ENCODE measurements around the gene COA8. TPM values are rescaled to one million over a fixed set of nuclear protein-coding genes. Genes with fewer than 3 reads are reported as not detected.
A peak's percentile ranks its signal among the peaks of the same experiment; 100 is the strongest.

Gene COA8
- total and polyA plus RNA-seq, 2 of the 13 experiments (the other 11 are each of a cell fraction or from before 2014, with no cell fraction given) = 10.9 to 25.1 TPM

DNA sequence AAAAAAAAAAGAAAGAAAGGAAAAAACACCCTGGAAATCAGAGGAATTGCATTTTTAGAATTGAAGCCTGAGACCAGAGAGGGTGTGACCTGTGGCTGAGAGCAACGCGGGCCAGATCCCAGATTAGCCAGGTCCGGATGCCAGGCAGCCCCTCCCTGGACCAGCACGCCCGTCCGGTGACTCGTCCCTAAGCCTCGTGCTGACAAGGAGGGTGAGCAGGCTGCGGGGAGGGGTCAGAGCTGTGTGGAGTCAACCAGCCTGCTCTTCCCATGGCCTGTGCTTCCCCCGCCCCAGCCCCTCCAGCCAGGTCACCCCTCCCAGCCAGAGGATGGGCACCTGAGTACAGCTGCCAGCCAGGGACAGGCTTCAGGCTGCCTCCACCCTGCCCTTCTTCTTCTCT is 62.1 kb downstream of the COA8 start (continued):
- TF ChIP-seq, protein P1, sequence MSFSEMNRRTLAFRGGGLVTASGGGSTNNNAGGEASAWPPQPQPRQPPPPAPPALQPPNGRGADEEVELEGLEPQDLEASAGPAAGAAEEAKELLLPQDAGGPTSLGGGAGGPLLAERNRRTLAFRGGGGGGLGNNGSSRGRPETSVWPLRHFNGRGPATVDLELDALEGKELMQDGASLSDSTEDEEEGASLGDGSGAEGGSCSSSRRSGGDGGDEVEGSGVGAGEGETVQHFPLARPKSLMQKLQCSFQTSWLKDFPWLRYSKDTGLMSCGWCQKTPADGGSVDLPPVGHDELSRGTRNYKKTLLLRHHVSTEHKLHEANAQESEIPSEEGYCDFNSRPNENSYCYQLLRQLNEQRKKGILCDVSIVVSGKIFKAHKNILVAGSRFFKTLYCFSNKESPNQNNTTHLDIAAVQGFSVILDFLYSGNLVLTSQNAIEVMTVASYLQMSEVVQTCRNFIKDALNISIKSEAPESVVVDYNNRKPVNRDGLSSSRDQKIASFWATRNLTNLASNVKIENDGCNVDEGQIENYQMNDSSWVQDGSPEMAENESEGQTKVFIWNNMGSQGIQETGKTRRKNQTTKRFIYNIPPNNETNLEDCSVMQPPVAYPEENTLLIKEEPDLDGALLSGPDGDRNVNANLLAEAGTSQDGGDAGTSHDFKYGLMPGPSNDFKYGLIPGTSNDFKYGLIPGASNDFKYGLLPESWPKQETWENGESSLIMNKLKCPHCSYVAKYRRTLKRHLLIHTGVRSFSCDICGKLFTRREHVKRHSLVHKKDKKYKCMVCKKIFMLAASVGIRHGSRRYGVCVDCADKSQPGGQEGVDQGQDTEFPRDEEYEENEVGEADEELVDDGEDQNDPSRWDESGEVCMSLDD (CRISPR knock-in tag; IDR thresholded peaks at IDR 0.05; ENCODE audit: borderline replicate concordance) = no peak
- TF ChIP-seq PRPF4 (IDR thresholded peaks at IDR 0.05; ENCODE audit: low read depth, low read length, poor library complexity, severe bottlenecking) (no peak), ZNF7 (CRISPR knock-in tag; IDR thresholded peaks at IDR 0.05) (no peak), CENPT (CRISPR knock-in tag; IDR thresholded peaks at IDR 0.05; ENCODE audit: low read depth) (no peak), NRL (CRISPR knock-in tag; IDR thresholded peaks at IDR 0.05; ENCODE audit: borderline replicate concordance) (no peak), ZNF768 (CRISPR knock-in tag; IDR thresholded peaks at IDR 0.05) (peak; percentile 88), POLR2A (IDR thresholded peaks at IDR 0.05; ENCODE audit: insufficient read depth in 1 of 2, low read depth in 2 of 2, low read length in 2 of 2) (no peak), HNRNPLL (IDR thresholded peaks at IDR 0.05; ENCODE audit: low read depth, low read length, poor library complexity, severe bottlenecking) (peak; percentile 6), ATF7 (IDR thresholded peaks at IDR 0.05) (no peak), ATF7 (CRISPR knock-in tag; IDR thresholded peaks at IDR 0.05) (no peak), MAZ (IDR thresholded peaks at IDR 0.05; ENCODE audit: borderline replicate concordance, low read depth, low read length) (no peak), MAZ (CRISPR knock-in tag; IDR thresholded peaks at IDR 0.05; ENCODE audit: low read depth) (0 out of 2 replicates have a peak, but pooled peaks have one; percentile 16), ZNF788 (CRISPR knock-in tag; IDR thresholded peaks at IDR 0.05; ENCODE audit: borderline replicate concordance) (no peak), ZFX (CRISPR knock-in tag; IDR thresholded peaks at IDR 0.05; ENCODE audit: low read depth) (no peak), SIX4 (CRISPR knock-in tag; IDR thresholded peaks at IDR 0.05) (no peak), ZNF883 (CRISPR knock-in tag; IDR thresholded peaks at IDR 0.05; ENCODE audit: not compliant biosample characterization) (no peak), ZNF549 (CRISPR knock-in tag; IDR thresholded peaks at IDR 0.05) (no peak), ZNF230 (CRISPR knock-in tag; IDR thresholded peaks at IDR 0.05) (no peak), GMEB2 (CRISPR knock-in tag; IDR thresholded peaks at IDR 0.05; ENCODE audit: low read depth) (no peak), ZC3H4 (CRISPR knock-in tag; IDR thresholded peaks at IDR 0.05; ENCODE audit: borderline replicate concordance) (no peak), FOXM1 (CRISPR knock-in tag; IDR thresholded peaks at IDR 0.05) (no peak)
- TF ChIP-seq, protein P2, sequence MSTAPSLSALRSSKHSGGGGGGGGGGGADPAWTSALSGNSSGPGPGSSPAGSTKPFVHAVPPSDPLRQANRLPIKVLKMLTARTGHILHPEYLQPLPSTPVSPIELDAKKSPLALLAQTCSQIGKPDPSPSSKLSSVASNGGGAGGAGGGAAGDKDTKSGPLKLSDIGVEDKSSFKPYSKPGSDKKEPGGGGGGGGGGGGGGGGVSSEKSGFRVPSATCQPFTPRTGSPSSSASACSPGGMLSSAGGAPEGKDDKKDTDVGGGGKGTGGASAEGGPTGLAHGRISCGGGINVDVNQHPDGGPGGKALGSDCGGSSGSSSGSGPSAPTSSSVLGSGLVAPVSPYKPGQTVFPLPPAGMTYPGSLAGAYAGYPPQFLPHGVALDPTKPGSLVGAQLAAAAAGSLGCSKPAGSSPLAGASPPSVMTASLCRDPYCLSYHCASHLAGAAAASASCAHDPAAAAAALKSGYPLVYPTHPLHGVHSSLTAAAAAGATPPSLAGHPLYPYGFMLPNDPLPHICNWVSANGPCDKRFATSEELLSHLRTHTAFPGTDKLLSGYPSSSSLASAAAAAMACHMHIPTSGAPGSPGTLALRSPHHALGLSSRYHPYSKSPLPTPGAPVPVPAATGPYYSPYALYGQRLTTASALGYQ (CRISPR knock-in tag; IDR thresholded peaks at IDR 0.05) = no peak
- TF ChIP-seq, protein P3, sequence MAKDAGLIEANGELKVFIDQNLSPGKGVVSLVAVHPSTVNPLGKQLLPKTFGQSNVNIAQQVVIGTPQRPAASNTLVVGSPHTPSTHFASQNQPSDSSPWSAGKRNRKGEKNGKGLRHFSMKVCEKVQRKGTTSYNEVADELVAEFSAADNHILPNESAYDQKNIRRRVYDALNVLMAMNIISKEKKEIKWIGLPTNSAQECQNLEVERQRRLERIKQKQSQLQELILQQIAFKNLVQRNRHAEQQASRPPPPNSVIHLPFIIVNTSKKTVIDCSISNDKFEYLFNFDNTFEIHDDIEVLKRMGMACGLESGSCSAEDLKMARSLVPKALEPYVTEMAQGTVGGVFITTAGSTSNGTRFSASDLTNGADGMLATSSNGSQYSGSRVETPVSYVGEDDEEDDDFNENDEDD (CRISPR knock-in tag; IDR thresholded peaks at IDR 0.05; ENCODE audit: borderline replicate concordance) = peak; percentile 21; the same call in 1 of the 2 replicates
- TF ChIP-seq, protein P4, sequence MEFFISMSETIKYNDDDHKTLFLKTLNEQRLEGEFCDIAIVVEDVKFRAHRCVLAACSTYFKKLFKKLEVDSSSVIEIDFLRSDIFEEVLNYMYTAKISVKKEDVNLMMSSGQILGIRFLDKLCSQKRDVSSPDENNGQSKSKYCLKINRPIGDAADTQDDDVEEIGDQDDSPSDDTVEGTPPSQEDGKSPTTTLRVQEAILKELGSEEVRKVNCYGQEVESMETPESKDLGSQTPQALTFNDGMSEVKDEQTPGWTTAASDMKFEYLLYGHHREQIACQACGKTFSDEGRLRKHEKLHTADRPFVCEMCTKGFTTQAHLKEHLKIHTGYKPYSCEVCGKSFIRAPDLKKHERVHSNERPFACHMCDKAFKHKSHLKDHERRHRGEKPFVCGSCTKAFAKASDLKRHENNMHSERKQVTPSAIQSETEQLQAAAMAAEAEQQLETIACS (CRISPR knock-in tag; IDR thresholded peaks at IDR 0.05) = no peak

All from HepG2 (cell line).